Measurements from ENCODE around the gene TEC. TPM values are rescaled to one million over a fixed set of nuclear protein-coding genes. Genes with fewer than 3 reads are reported as not detected.

Gene TEC
- total and polyA plus RNA-seq, 9 of the 15 experiments (the other 6 are each of a cell fraction or from before 2014, with no cell fraction given), result 5.3 to 14.7 (median 8.8) TPM

- TF ChIP-seq MBD1 (CRISPR knock-in tag; IDR thresholded peaks at IDR 0.05), result no peak
- no peak for TF ChIP-seq ZNF133 (CRISPR knock-in tag; IDR thresholded peaks at IDR 0.05)
- no peak for TF ChIP-seq ZNF212 (CRISPR knock-in tag; IDR thresholded peaks at IDR 0.05)
- no peak for TF ChIP-seq BHLHE40 (IDR thresholded peaks at IDR 0.05; ENCODE audit: low read length)
- TF ChIP-seq CTBP1 (IDR thresholded peaks at IDR 0.05; ENCODE audit: borderline replicate concordance), result peak; percentile 21; the same call in 1 of the 2 replicates
- no peak for TF ChIP-seq NFIX (CRISPR knock-in tag; IDR thresholded peaks at IDR 0.05; ENCODE audit: low read depth)
- TF ChIP-seq MAX (CRISPR knock-in tag; IDR thresholded peaks at IDR 0.05), result no peak
- TF ChIP-seq ZNF175 (CRISPR knock-in tag; IDR thresholded peaks at IDR 0.05; ENCODE audit: low read depth), result no peak
- TF ChIP-seq CHCHD3 (CRISPR knock-in tag; IDR thresholded peaks at IDR 0.05), result no peak
- no peak for TF ChIP-seq TGIF2 (CRISPR knock-in tag; IDR thresholded peaks at IDR 0.05)
- peak; percentile 73 for TF ChIP-seq CHAMP1 (IDR thresholded peaks at IDR 0.05)
- no peak for TF ChIP-seq ZHX1 (conservative IDR thresholded peaks at IDR 0.05; ENCODE audit: low read length)
- TF ChIP-seq TAF7 (tag; IDR thresholded peaks at IDR 0.05), result no peak
- no peak for TF ChIP-seq HCFC1 (IDR thresholded peaks at IDR 0.05; ENCODE audit: low read depth, low read length)
- TF ChIP-seq MAZ (CRISPR knock-in tag; conservative IDR thresholded peaks at IDR 0.05 in 1 of 2, IDR thresholded peaks at IDR 0.05 in 1 of 2), result peak in 1 of 2 experiments; percentile 28; a peak in 1 of 4 replicates
- TF ChIP-seq GTF2A2 (tag; IDR thresholded peaks at IDR 0.05), result no peak
- TF ChIP-seq ADNP (tag; IDR thresholded peaks at IDR 0.05), result peak; percentile 47; the same call in 1 of the 2 replicates
- no peak for TF ChIP-seq ZNF398 (CRISPR knock-in tag; IDR thresholded peaks at IDR 0.05)
- no peak for TF ChIP-seq HLTF (IDR thresholded peaks at IDR 0.05)
Measured at GRCh38 chr4:48315728-48316630, 46.3 kb upstream of the TEC start (continued).

All from K562 (cell line).